HEK293 (cell line): ENCODE measurements around the gene P4HA2.
A peak's percentile ranks its signal among the peaks of the same experiment; 100 is the strongest.

Experiments
- CTCF ChIA-PET: fragments of 350-600 bp; formaldehyde crosslinking; extraction: SDS; loops from one replicate; lab custom pipeline; 2021; ENCODE audit warnings: antibody characterized with exemption; lab: Yijun Ruan, JAX
- POLR2A ChIA-PET: fragments of 300-600 bp; formaldehyde crosslinking; extraction: SDS; loops from one replicate; lab custom pipeline; 2020; ENCODE audit warnings: antibody characterized with exemption, inconsistent platforms; lab: Yijun Ruan, JAX
- H3K27ac ChIP-seq: fragments of 200-500 bp; sonication (Bioruptor generic); 2 replicates; pipeline ENCODE4 v1.5.1; 2014; ENCODE audit warnings: low read depth, low read length, control low read depth, inconsistent platforms; ENCODE audit errors: extremely low read depth
- H3K36me3 ChIP-seq, 2 experiments: fragments of 200-500 bp in 1 of 2; sonication (Bioruptor generic) in 1 of 2; 1 replicate in 1 of 2; 2 replicates in 1 of 2; pipeline ENCODE4 v1.5.1; 2014 to 2017; ENCODE audit warnings: inconsistent platforms in 2 of 2, low read length in 2 of 2; ENCODE audit not compliant: control insufficient read depth in 2 of 2, insufficient read depth in 1 of 2
- H3K4me1 ChIP-seq: fragments of 200-500 bp; sonication (Bioruptor generic); 2 replicates; pipeline ENCODE4 v1.5.1; 2014; ENCODE audit warnings: mild to moderate bottlenecking, low read length, inconsistent platforms; ENCODE audit not compliant: control insufficient read depth, insufficient read depth
- H3K4me3 ChIP-seq: 2 replicates; pipeline ENCODE4 v1.5.1; 2011; ENCODE audit warnings: low read depth, mild to moderate bottlenecking, control low read depth, low read length, moderate library complexity
- H3K9me3 ChIP-seq: fragments of 200-500 bp; sonication (Bioruptor generic); 2 replicates; pipeline ENCODE4 v1.5.1; 2014; ENCODE audit warnings: low read depth, low read length, inconsistent platforms; ENCODE audit not compliant: control insufficient read depth, insufficient read depth
- MEIS1 ChIP-seq: sonication (generic); formaldehyde crosslinking; IDR thresholded peaks from 2 replicates; pipeline ENCODE4 v1.8.1; 2022; ENCODE audit warnings: missing genetic modification reagents, mild to moderate bottlenecking, borderline replicate concordance
- MYNN ChIP-seq: fragments of 450-650 bp; formaldehyde crosslinking; IDR thresholded peaks from 2 replicates; pipeline ENCODE4 v1.5.1; 2016; ENCODE audit warnings: missing biosample characterization, missing genetic modification characterization, borderline replicate concordance
- REPIN1 ChIP-seq: fragments of 450-650 bp; formaldehyde crosslinking; IDR thresholded peaks from 2 replicates; pipeline ENCODE4 v1.5.1; 2017; ENCODE audit warnings: missing biosample characterization, missing genetic modification characterization, low read depth
- YY2 ChIP-seq: fragments of 450-650 bp; formaldehyde crosslinking; IDR thresholded peaks from 2 replicates; pipeline ENCODE4 v1.5.1; 2016; ENCODE audit warnings: missing biosample characterization, missing genetic modification characterization
- ZBTB11 ChIP-seq: fragments of 450-650 bp; formaldehyde crosslinking; conservative IDR thresholded peaks from 2 replicates; pipeline ENCODE4 v1.5.1; 2016; ENCODE audit warnings: low read depth, missing biosample characterization, missing genetic modification characterization
- ZBTB17 ChIP-seq: fragments of 450-650 bp; formaldehyde crosslinking; IDR thresholded peaks from 2 replicates; pipeline ENCODE4 v1.5.1; 2016; ENCODE audit warnings: missing biosample characterization, missing genetic modification characterization
- ZEB2 ChIP-seq: fragments of 450-650 bp; formaldehyde crosslinking; IDR thresholded peaks from 2 replicates; pipeline ENCODE4 v1.5.1; 2016; ENCODE audit warnings: missing biosample characterization, missing genetic modification characterization
- ZFHX2 ChIP-seq: fragments of 450-650 bp; formaldehyde crosslinking; conservative IDR thresholded peaks from 2 replicates; pipeline ENCODE4 v1.5.1; 2016; ENCODE audit warnings: missing biosample characterization, missing genetic modification characterization
- ZFP37 ChIP-seq: fragments of 450-650 bp; formaldehyde crosslinking; IDR thresholded peaks from 2 replicates; pipeline ENCODE4 v1.5.1; 2016; ENCODE audit warnings: missing biosample characterization, missing genetic modification characterization
- ZNF148 ChIP-seq: fragments of 450-650 bp; formaldehyde crosslinking; IDR thresholded peaks from 2 replicates; pipeline ENCODE4 v1.5.0; 2017; ENCODE audit warnings: missing biosample characterization, missing genetic modification characterization, borderline replicate concordance
- ZNF221 ChIP-seq: fragments of 450-650 bp; formaldehyde crosslinking; IDR thresholded peaks from 2 replicates; pipeline ENCODE4 v1.5.1; 2017; ENCODE audit warnings: missing biosample characterization, missing genetic modification characterization, borderline replicate concordance
- ZNF248 ChIP-seq: fragments of 450-650 bp; formaldehyde crosslinking; IDR thresholded peaks from 2 replicates; pipeline ENCODE4 v1.5.1; 2017; ENCODE audit warnings: missing biosample characterization, missing genetic modification characterization
- ZNF341 ChIP-seq: fragments of 450-650 bp; formaldehyde crosslinking; IDR thresholded peaks from 2 replicates; pipeline ENCODE4; 2016; ENCODE audit warnings: low read depth, missing biosample characterization, missing genetic modification characterization
- ZNF37A ChIP-seq: fragments of 450-650 bp; IDR thresholded peaks from 2 replicates; pipeline ENCODE4 v1.5.1; 2018; ENCODE audit warnings: missing biosample characterization, missing genetic modification characterization
- ZNF423 ChIP-seq: fragments of 450-650 bp; formaldehyde crosslinking; IDR thresholded peaks from 2 replicates; pipeline ENCODE4 v1.5.1; 2016; ENCODE audit warnings: missing biosample characterization, missing genetic modification characterization
- ZNF596 ChIP-seq: fragments of 450-650 bp; IDR thresholded peaks from 2 replicates; pipeline ENCODE4 v1.5.0; 2018; ENCODE audit warnings: missing biosample characterization, mild to moderate bottlenecking, missing genetic modification characterization, moderate library complexity
- ZNF701 ChIP-seq: fragments of 450-650 bp; formaldehyde crosslinking; IDR thresholded peaks from 2 replicates; pipeline ENCODE4 v1.5.1; 2016; ENCODE audit warnings: missing biosample characterization, missing genetic modification characterization
- TF ChIP-seq, protein P1 (sequence below): fragments of 450-650 bp; formaldehyde crosslinking; IDR thresholded peaks from 2 replicates; pipeline ENCODE4 v1.5.1; 2016; ENCODE audit warnings: missing biosample characterization, missing genetic modification characterization, borderline replicate concordance
- TF ChIP-seq, protein P2 (sequence below): fragments of 450-650 bp; formaldehyde crosslinking; IDR thresholded peaks from 2 replicates; pipeline ENCODE4 v1.5.1; 2016; ENCODE audit warnings: missing biosample characterization, missing genetic modification characterization

The P4HA2 gene

GRCh38 chr5:132230871-132231270, 3.2 kb upstream of the P4HA2 start:
- no peak for TF ChIP-seq ZNF148
- TF ChIP-seq ZNF423 (tag by site-specific recombination): no peak
- no peaks in the 10 kb centered on the region for H3K36me3 ChIP-seq
- H3K27ac ChIP-seq: no peak overlapping the region
- ChIA-PET POLR2A (no interaction called here), CTCF (interaction anchor here (1.0 kb wide), 1 partner anchor 223 kb away, joined by 3 read pairs; no protein-coding TSS in a partner anchor)
- H3K4me3 ChIP-seq: no peak overlapping the region
- H3K9me3 ChIP-seq: no peaks in the 10 kb centered on the region
- no peaks in the 10 kb centered on the region for H3K4me1 ChIP-seq

GRCh38 chr5:132229236-132229635, 1.6 kb upstream of the P4HA2 start:
- peaks cover 4% of the 10 kb centered on the region for H3K4me1 ChIP-seq
- H3K9me3 ChIP-seq: no peaks in the 10 kb centered on the region
- TF ChIP-seq ZEB2 (no peak), ZNF701 (no peak), ZNF37A (tag by site-specific recombination) (no peak), ZNF596 (no peak), MEIS1 (CRISPR knock-in tag) (no peak), YY2 (tag by site-specific recombination) (no peak), ZNF248 (tag by site-specific recombination) (no peak), ZFHX2 (tag by site-specific recombination) (no peak), ZNF221 (tag by site-specific recombination) (no peak), MYNN (tag by site-specific recombination) (no peak), ZFP37 (no peak), REPIN1 (tag by site-specific recombination) (no peak)
- TF ChIP-seq, protein P1, sequence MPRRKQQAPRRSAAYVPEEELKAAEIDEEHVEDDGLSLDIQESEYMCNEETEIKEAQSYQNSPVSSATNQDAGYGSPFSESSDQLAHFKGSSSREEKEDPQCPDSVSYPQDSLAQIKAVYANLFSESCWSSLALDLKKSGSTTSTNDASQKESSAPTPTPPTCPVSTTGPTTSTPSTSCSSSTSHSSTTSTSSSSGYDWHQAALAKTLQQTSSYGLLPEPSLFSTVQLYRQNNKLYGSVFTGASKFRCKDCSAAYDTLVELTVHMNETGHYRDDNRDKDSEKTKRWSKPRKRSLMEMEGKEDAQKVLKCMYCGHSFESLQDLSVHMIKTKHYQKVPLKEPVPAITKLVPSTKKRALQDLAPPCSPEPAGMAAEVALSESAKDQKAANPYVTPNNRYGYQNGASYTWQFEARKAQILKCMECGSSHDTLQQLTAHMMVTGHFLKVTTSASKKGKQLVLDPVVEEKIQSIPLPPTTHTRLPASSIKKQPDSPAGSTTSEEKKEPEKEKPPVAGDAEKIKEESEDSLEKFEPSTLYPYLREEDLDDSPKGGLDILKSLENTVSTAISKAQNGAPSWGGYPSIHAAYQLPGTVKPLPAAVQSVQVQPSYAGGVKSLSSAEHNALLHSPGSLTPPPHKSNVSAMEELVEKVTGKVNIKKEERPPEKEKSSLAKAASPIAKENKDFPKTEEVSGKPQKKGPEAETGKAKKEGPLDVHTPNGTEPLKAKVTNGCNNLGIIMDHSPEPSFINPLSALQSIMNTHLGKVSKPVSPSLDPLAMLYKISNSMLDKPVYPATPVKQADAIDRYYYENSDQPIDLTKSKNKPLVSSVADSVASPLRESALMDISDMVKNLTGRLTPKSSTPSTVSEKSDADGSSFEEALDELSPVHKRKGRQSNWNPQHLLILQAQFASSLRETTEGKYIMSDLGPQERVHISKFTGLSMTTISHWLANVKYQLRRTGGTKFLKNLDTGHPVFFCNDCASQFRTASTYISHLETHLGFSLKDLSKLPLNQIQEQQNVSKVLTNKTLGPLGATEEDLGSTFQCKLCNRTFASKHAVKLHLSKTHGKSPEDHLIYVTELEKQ (tag by site-specific recombination): no peak
- TF ChIP-seq, all 188 proteins: peak for 0
- Histone ChIP-seq H3K27ac (no peak overlapping the region), H3K36me3 (no peaks in the 10 kb centered on the region), H3K4me3 (no peak overlapping the region)
- CTCF ChIA-PET: interaction anchor here (1.2 to 2.9 kb wide), 2 partner anchors 9 to 49 kb away, joined by 3 to 25 read pairs; no protein-coding TSS in a partner anchor
- POLR2A ChIA-PET: interaction anchor here (0.6 to 3.1 kb wide), 2 partner anchors 14 to 49 kb away, joined by 3 to 27 read pairs; no protein-coding TSS in a partner anchor

GRCh38 chr5:132228241-132229035, 785 bp upstream of the P4HA2 start:
- POLR2A ChIA-PET: interaction anchor here (1.1 to 4.2 kb wide), 7 partner anchors 9 to 182 kb away, joined by 3 to 30 read pairs (median 6); partner anchors contain the start of gene SLC22A4
- Histone ChIP-seq H3K36me3 (no peaks in the 10 kb centered on the region), H3K9me3 (no peaks in the 10 kb centered on the region), H3K27ac (peak overlapping the region; percentile 57; the same call in 1 of the 2 replicates), H3K4me1 (peaks cover 4% of the 10 kb centered on the region), H3K4me3 (peak overlapping the region; percentile 58)
- CTCF ChIA-PET: interaction anchor here (0.7 to 2.9 kb wide), 9 partner anchors 10 to 182 kb away, joined by 3 to 25 read pairs (median 4); no protein-coding TSS in a partner anchor
- TF ChIP-seq, protein P2, sequence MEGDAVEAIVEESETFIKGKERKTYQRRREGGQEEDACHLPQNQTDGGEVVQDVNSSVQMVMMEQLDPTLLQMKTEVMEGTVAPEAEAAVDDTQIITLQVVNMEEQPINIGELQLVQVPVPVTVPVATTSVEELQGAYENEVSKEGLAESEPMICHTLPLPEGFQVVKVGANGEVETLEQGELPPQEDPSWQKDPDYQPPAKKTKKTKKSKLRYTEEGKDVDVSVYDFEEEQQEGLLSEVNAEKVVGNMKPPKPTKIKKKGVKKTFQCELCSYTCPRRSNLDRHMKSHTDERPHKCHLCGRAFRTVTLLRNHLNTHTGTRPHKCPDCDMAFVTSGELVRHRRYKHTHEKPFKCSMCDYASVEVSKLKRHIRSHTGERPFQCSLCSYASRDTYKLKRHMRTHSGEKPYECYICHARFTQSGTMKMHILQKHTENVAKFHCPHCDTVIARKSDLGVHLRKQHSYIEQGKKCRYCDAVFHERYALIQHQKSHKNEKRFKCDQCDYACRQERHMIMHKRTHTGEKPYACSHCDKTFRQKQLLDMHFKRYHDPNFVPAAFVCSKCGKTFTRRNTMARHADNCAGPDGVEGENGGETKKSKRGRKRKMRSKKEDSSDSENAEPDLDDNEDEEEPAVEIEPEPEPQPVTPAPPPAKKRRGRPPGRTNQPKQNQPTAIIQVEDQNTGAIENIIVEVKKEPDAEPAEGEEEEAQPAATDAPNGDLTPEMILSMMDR (tag by site-specific recombination): peak; percentile 62; the same call in 1 of the 2 replicates
- TF ChIP-seq ZNF221 (tag by site-specific recombination): no peak
- peak; percentile 20; the same call in 1 of the 2 replicates for TF ChIP-seq ZBTB17 (tag by site-specific recombination)
- TF ChIP-seq ZNF341 (tag by site-specific recombination): peak; percentile 69
- no peak for TF ChIP-seq ZBTB11 (tag by site-specific recombination)
